Stimulated activated CD4-positive, alpha-beta T cell treated with anti-CD3 and anti-CD28 coated beads, Interleukin-12 subunit alpha, Interleukin-12 subunit beta, amount 100 ng/mL, for 24 hours (primary cell): ENCODE results near the gene ACOXL.
"Not testable (repeated sequence)": the region's sequence is repeated elsewhere in the genome, so short reads cannot be mapped to it uniquely, and the experiment has no call there.

ENCODE experiments used
- DNase-seq, 2 experiments: peaks; one replicate each; pipeline ENCODE4 v3.0.0-alpha.2; 2020; ENCODE audit warnings: low read depth in 2 of 2

ACOXL gene

DNA sequence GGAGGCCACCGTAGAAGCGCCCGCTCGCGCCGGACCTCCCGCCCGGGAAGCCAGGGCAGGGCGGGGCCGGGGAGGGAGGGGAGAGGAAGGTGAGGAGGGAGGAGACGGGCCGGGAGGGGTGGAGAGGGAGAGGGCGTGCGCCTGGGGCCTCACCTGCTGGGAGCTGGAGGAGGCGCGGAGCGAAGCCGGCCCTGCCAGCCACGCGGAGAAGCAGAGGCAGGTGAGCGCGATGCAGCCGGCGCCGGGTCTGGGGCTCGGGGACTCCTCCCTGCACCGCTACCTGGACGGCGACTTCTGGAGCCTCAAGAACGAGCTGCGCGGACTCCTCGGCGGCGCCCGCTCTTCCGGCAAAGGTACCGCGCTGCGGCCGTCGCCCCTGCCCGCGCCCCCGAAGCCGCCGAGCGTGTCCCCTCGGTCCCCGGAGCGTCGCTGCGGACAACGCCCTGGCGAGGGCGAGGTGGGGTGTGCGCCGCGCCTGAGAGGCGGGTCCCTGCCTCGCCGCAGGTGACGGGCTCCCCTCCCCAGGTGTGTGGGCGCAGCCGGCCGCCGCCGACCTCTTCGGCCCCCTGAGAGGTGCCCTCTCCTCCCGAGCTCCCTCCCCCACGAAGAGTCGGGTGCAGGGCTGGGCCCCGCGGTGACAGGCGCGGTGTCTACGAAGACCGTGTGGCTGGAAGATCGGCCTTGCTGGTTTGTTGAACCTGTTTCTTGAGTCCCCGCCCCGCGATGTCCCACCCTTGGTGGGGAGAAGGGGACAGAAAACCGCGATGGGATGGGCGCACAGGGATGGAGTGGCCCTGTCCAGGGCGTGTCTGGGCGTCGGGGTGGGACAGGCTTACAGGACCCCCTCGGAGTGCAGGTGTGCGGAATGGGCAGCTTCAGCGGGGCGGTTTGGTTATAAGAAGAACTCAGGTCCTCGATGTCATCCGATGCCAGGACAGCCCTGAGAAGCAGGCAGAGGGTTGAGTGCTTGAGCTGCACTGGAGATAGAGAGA is at the start of gene ACOXL:
Gene ACOXL, plus strand, starts transcription at position 152 of the 992 bp plus-strand sequence. CDS start 35,817 bp downstream, outside the sequence.
- DNase-seq = no peak

DNA sequence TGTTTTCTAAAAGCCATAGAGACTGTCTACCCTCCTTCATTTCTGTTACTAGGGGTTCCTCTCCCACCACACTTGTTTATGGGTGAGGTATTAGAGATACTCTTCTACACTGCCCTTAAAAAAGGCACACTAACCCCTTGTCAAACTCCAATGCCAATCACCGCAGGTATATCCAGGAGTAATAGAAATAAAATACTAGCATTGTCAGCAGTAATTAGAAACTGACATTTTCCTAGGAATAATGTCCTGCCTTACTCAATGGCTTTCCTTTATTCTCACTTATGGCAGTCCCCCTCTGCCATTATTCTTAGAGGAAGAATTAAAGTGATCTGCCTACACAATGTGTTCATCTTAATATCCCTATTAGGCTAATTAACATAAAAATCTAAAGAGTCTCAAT is 49.5 kb upstream of the ACOXL start:
- no peak for DNase-seq

GRCh38 chr2:110687775-110688484 is 44.4 kb upstream of the ACOXL start:
- not testable (repeated sequence) for DNase-seq

- DNase-seq = no peak
These were observed 43.7 kb upstream of the ACOXL start for GRCh38 chr2:110688594-110689091.

GRCh38 chr2:110690083-110690965 is 42.0 kb upstream of the ACOXL start:
- DNase-seq = no peak

DNA sequence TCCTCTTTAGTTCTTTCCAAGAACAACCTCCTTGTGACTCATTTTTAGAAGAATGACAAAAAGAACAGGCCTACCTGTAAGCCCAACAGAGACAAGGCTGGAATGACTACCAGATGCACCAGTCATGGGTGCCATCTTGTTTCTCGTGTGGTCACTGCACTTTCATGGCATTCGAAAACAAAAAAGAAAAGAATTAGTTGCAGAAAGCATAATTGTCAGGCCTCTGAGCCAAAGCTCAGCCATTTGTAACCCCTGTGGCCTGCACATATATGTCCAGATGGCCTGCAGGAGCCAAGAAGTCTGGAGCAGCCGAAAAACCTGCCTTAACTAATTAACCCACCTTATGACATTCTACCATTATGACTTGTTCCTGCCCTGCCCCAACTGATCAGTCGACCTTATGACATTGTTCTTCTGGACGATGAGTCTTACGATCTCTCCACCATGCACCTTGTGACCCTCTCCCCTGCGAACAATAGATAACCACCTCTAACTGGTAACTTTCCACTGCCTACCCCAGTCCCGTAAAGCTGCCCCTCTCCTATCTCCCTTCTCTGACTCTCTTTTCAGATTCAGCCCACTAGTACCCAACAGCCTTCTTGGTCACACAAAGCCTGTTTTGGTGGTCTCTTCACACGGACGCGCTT is 40.6 kb upstream of the ACOXL start:
- DNase-seq = no peak

DNA sequence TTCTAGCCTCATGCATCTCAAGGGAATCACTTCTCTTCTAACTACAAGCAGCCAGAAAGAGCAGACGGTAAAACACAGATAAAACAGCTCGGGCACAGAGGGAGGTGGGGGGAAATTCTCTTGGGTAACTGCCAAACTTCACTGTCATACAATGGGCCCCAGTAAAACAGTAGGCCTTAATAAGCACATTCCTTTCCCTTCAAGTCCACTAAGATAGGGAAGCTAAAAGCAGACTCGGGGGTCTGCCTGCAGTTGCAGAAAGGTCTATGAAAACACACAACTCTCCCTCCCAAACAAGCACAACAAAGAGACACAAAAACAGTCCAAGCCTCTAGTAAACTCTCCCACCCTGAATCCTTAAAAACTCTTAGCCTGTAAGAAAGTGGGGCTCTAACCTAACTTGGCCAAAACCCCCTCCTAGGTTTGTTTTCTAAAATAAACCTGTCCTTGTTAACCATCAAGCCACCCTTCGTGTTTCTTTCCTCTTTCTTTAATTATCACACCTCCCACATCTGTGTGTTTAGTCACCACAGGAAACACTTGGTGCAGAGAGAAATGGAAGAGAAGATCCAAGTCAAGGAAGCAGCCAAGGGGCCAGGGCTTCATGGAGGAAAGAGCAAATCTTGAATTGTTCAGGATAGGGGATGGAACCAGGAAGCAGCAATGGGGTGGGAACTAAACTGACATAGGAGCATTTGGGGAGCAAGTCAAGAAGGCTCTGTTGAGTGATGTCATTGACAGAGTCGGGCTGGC is 37.1 kb upstream of the ACOXL start:
- not testable (repeated sequence) for DNase-seq

DNA sequence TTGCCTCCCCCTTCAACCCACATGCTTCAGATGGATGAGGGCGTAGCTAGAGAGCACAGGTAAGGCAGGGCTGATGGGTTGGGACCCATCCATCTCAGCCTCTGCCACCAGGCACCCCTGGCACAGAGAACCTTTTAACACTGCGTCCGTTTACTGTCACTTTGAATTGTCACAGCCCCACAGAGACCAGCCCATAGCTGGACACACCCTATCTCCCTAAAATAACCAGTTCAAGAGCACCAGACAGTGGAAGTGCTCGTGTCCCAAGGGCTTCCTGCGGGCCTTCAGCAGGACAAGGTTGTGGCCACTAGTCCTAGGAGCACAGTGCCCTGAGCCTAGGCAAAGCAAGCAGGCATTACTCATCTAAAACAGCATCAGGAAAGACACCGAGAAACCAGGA is 34.1 kb upstream of the ACOXL start:
- DNase-seq = not testable (repeated sequence)

GRCh38 chr2:110702514-110703380 is 29.6 kb upstream of the ACOXL start:
- DNase-seq = no peak

DNA sequence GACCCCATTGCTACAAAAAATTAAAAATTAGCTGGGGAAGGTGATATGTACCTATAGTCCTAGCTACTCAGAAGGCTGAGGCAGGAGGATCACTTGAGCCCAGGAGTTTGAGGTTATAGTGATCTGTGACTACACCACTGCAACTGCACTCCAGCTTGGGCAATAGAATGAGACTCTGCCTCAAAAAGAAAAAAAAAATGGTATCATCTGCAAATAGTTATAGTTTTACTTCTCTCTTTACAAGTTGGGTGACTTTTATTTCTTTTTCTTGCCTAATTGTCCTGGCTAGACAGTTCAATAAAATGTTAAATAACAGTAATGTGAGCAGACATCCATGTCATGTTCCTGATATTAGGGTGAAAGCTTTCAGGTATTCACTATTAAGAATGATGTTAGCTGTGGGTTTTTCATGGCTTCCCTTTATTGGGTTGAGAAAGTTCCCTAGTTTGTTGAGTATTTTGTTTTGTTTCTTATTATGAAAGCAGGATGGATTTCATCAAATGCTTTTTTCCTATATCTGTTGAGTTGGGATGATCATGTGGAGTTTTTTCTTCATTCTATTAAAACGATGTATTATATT is 24.9 kb upstream of the ACOXL start:
- no peak for DNase-seq

- DNase-seq = no peak
These were observed 23.9 kb upstream of the ACOXL start for GRCh38 chr2:110708455-110708854.

DNA sequence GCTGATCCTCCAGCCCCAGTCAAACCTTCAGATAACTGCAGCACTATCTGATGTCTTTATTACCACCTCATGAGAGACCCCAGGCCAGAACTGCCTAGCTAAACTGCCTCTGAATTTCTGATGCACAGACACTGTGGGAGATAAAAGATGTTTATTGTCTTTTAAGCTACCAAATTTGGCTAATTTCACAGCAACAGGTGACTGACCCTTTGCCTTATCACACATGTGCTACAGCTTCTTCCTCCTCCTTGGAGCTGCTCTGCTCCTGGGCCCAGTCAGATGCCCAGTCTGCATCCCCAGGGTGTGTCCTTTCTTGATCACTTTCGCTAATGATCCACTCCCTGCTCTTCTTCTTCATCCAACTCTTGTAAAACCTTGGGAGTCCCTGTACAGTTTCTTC is 19.6 kb upstream of the ACOXL start:
- DNase-seq = no peak

- DNase-seq = no peak
These were observed 18.6 kb upstream of the ACOXL start for GRCh38 chr2:110713513-110714362.

- DNase-seq = no peak
These were observed 17.7 kb upstream of the ACOXL start for GRCh38 chr2:110714452-110715224.

DNA sequence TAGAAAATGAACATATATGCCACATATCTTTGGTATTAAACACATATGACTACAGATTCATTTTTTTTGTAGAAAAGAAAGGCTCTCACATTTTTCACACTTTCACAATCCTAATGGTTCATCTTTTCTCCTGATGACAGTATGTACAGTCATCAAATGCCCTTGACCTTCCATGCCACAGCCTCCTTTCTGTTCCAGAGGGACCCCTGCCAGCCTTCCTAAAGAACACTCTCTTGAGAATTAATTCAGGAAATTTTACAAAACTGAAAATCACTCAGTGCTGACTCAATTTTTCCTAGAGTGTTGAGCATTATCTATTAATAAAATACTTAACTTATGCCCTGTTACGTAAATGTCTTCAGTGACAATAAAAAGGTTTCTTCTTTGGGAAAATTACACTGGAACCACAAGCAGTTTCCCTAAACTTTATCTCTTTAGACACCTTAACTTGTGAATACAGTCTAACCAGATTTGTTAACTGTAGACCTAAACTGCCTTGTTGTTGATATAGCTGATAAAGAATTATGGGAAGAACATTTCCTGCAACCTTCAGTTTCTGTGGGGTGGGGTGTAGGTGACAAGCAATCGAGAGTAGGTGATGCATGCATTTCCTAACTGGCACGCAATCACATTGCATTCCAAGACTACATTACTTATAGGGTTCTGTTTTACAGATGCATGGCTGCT is 15.3 kb upstream of the ACOXL start:
- no peak for DNase-seq

DNA sequence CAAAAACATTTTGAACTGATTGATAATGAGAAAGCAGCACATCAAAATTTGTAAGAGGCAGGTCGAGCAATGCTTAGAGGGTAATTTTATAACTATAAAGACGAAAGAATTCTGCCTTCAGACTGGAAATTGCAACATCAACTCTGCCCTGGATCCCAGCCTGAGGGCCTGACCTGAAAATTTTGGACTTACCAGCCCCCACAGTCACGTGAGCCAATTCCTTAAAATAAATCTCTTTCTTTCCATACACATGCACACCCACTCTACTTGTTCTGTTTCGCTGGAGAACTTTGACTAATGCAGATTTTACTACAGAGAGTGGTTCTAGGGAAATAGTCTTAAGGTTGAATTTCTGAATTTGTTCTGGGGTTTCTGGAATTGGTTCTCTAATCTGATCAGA is 14.6 kb upstream of the ACOXL start:
- no peak for DNase-seq

GRCh38 chr2:110718382-110718781 is 14.0 kb upstream of the ACOXL start:
- DNase-seq = no peak
